H9 (cell line): ENCODE measurements around the gene CTRL. TPM values are rescaled to one million over a fixed set of nuclear protein-coding genes. Genes with fewer than 3 reads are reported as not detected.
"Not testable (repeated sequence)": the region's sequence is repeated elsewhere in the genome, so short reads cannot be mapped to it uniquely, and the experiment has no call there.

Source experiments
- DNase-seq: peaks from one replicate; pipeline ENCODE4 v3.0.0-alpha.2; 2017
- H2AFZ ChIP-seq: one replicate; pipeline ENCODE4 v1.6.1; 2013; ENCODE audit warnings: mild to moderate bottlenecking, low read length, control low read depth, moderate library complexity
- H2AK5ac ChIP-seq: 2 replicates; pipeline ENCODE4 v1.6.1; 2013; ENCODE audit warnings: low read length, control low read depth, mixed read lengths; ENCODE audit not compliant: insufficient read length
- H2BK120ac ChIP-seq: one replicate; pipeline ENCODE4 v1.6.1; 2013; ENCODE audit warnings: low read depth, mild to moderate bottlenecking, low read length, control low read depth, inconsistent platforms; ENCODE audit not compliant: poor library complexity, severe bottlenecking
- H2BK12ac ChIP-seq: 2 replicates; pipeline ENCODE4 v1.6.1; 2013; ENCODE audit warnings: low read length, control low read depth, mixed read lengths, low read depth; ENCODE audit not compliant: insufficient read length
- H2BK15ac ChIP-seq: 2 replicates; pipeline ENCODE4 v1.6.1; 2013; ENCODE audit warnings: low read depth, low read length, control low read depth
- H2BK20ac ChIP-seq: one replicate; pipeline ENCODE4 v1.6.1; 2013; ENCODE audit warnings: low read depth, mild to moderate bottlenecking, low read length, control low read depth, inconsistent platforms; ENCODE audit not compliant: poor library complexity, severe bottlenecking
- H2BK5ac ChIP-seq: 2 replicates; pipeline ENCODE4 v1.6.1; 2013; ENCODE audit warnings: low read length, control low read depth, mixed read lengths; ENCODE audit not compliant: insufficient read length
- H3K14ac ChIP-seq: 2 replicates; pipeline ENCODE4 v1.6.1; 2013; ENCODE audit warnings: low read length, control low read depth; ENCODE audit not compliant: insufficient read depth
- H3K18ac ChIP-seq: 2 replicates; pipeline ENCODE4 v1.6.1; 2013; ENCODE audit warnings: low read depth, mild to moderate bottlenecking, mixed read lengths, low read length, control low read depth; ENCODE audit not compliant: insufficient read length
- H3K23ac ChIP-seq: 2 replicates; pipeline ENCODE4 v1.6.1; 2013; ENCODE audit warnings: low read length, control low read depth, mixed read lengths, low read depth; ENCODE audit not compliant: insufficient read length
- H3K23me2 ChIP-seq: 2 replicates; pipeline ENCODE4 v1.6.1; 2013; ENCODE audit warnings: low read depth, mild to moderate bottlenecking, mixed read lengths, low read length, control low read depth; ENCODE audit not compliant: insufficient read length, poor library complexity, severe bottlenecking
- H3K27ac ChIP-seq: 2 replicates; pipeline ENCODE4 v1.5.1; 2013; ENCODE audit warnings: low read length, control low read depth, mixed read lengths, low read depth; ENCODE audit not compliant: insufficient read length
- H3K27me3 ChIP-seq: 2 replicates; pipeline ENCODE4 v1.6.1; 2013; ENCODE audit warnings: low read length, control low read depth, inconsistent platforms; ENCODE audit not compliant: insufficient read depth
- H3K4ac ChIP-seq: 2 replicates; pipeline ENCODE4 v1.6.1; 2013; ENCODE audit warnings: low read depth, mild to moderate bottlenecking, control low read depth, inconsistent platforms, low read length, moderate library complexity
- H3K4me1 ChIP-seq: 2 replicates; pipeline ENCODE4 v1.6.1; 2013; ENCODE audit warnings: low read length, control low read depth, inconsistent platforms; ENCODE audit not compliant: insufficient read depth
- H3K4me2 ChIP-seq: 2 replicates; pipeline ENCODE4 v1.6.1; 2013; ENCODE audit warnings: low read length, control low read depth, mixed read lengths; ENCODE audit not compliant: insufficient read length, insufficient read depth
- H3K56ac ChIP-seq: 2 replicates; pipeline ENCODE4 v1.6.1; 2013; ENCODE audit warnings: low read depth, mild to moderate bottlenecking, mixed read lengths, low read length, control low read depth; ENCODE audit not compliant: insufficient read length
- H3K79me1 ChIP-seq: 2 replicates; pipeline ENCODE4 v1.6.1; 2013; ENCODE audit warnings: low read depth, mild to moderate bottlenecking, moderate library complexity, low read length, control low read depth, inconsistent platforms; ENCODE audit not compliant: insufficient read depth, poor library complexity, severe bottlenecking
- H3K79me2 ChIP-seq: 2 replicates; pipeline ENCODE4 v1.6.1; 2013; ENCODE audit warnings: low read length, control low read depth, inconsistent platforms; ENCODE audit not compliant: insufficient read depth
- H3K9ac ChIP-seq: 2 replicates; pipeline ENCODE4 v1.6.1; 2013; ENCODE audit warnings: low read length, control low read depth, mixed read lengths; ENCODE audit not compliant: insufficient read length; ENCODE audit errors: extremely low read depth
- H3K9me3 ChIP-seq: one replicate; pipeline ENCODE4 v1.6.1; 2013; ENCODE audit warnings: low read depth, low read length, inconsistent platforms; ENCODE audit not compliant: control insufficient read depth
- H3T11ph ChIP-seq: one replicate; pipeline ENCODE4 v1.6.1; 2013; ENCODE audit warnings: mild to moderate bottlenecking, low read length, control low read depth, inconsistent platforms
- H4K20me1 ChIP-seq: one replicate; pipeline ENCODE4 v1.6.1; 2013; ENCODE audit not compliant: control insufficient read depth, insufficient read length, insufficient read depth
- H4K5ac ChIP-seq: 2 replicates; pipeline ENCODE4 v1.6.1; 2013; ENCODE audit warnings: low read depth, mild to moderate bottlenecking, mixed read lengths, low read length, control low read depth; ENCODE audit not compliant: insufficient read length
- H4K8ac ChIP-seq: replicated peaks from 2 replicates; pipeline ENCODE4 v1.6.1; 2013; ENCODE audit warnings: low read length, control low read depth, mixed read lengths, low read depth; ENCODE audit not compliant: insufficient read length
- H4K91ac ChIP-seq: 2 replicates; pipeline ENCODE4 v1.6.1; 2013; ENCODE audit warnings: low read depth, mild to moderate bottlenecking, moderate library complexity, mixed read lengths, low read length, control low read depth; ENCODE audit not compliant: insufficient read length
- H3K27ac Mint-ChIP-seq, 3 experiments: 2 replicates in 2 of 3; 3 replicates in 1 of 3; pipeline ENCODE4 v1.8.0; 2020 to 2021; ENCODE audit warnings: mixed read lengths in 3 of 3, mild to moderate bottlenecking in 1 of 3, moderate library complexity in 1 of 3
- H3K27me3 Mint-ChIP-seq: 2 replicates; pipeline ENCODE4 v1.8.0; 2021; ENCODE audit warnings: low read depth, mild to moderate bottlenecking, moderate library complexity, mixed read lengths
- H3K36me3 Mint-ChIP-seq, 3 experiments: 2 replicates in 2 of 3; 3 replicates in 1 of 3; pipeline ENCODE4 v1.8.0; 2020 to 2021; ENCODE audit warnings: low read depth in 3 of 3, mixed read lengths in 3 of 3; ENCODE audit not compliant: insufficient read depth in 1 of 3
- H3K4me1 Mint-ChIP-seq, 2 experiments: 2 replicates each; pipeline ENCODE4 v1.8.0; 2020; ENCODE audit warnings: mixed read lengths in 2 of 2
- H3K4me3 Mint-ChIP-seq, 2 experiments: 2 replicates in 1 of 2; 3 replicates in 1 of 2; pipeline ENCODE4 v1.8.0; 2020 to 2021; ENCODE audit warnings: mild to moderate bottlenecking in 2 of 2, mixed read lengths in 2 of 2, moderate library complexity in 1 of 2
- H3K9me3 Mint-ChIP-seq, 2 experiments: 2 replicates in 1 of 2; 3 replicates in 1 of 2; pipeline ENCODE4 v1.8.0; 2020; ENCODE audit warnings: mild to moderate bottlenecking in 2 of 2, mixed read lengths in 2 of 2, moderate library complexity in 1 of 2
- CTCF ChIP-seq: fragments of 200-600 bp; sonication (generic); conservative IDR thresholded peaks from 3 replicates; pipeline ENCODE4 v1.8.0; 2021; ENCODE audit warnings: antibody characterized with exemption, mild to moderate bottlenecking
- WGBS: extraction: QIAGEN DNeasy Blood & Tissue Kit; methylation state at CpG from one replicate; pipeline ENCODE4 v1.1.7; 2013; ENCODE audit warnings: missing lambda C conversion rate, low lambda C conversion rate, mixed read lengths; ENCODE audit not compliant: insufficient read length; ENCODE audit errors: extremely low coverage; 5-methylcytosine and 5-hydroxymethylcytosine counted together
- total RNA-seq: library from RNA; stranded (reverse); gene quantifications from 2 replicates; pipeline ENCODE4 v1.2.1, GENCODE V29; 2021

The CTRL gene
- total RNA-seq, 1 experiment from 2014 or later, result 2.7 TPM

GRCh38 chr16:67939507-67940445, 8.1 kb upstream of the CTRL start:
- Mint-ChIP-seq H3K9me3 (peaks cover 0 to 2% of the 10 kb centered on the region in 2 experiments; a peak in 2 of 5 replicates), H3K4me3 (no peak overlapping the region)

GRCh38 chr16:67937713-67938112, 6.1 kb upstream of the CTRL start:
- not testable (repeated sequence) for H3K9me3 ChIP-seq, H3K9me3 Mint-ChIP-seq, H2BK5ac ChIP-seq, H3K27ac ChIP-seq, H2BK120ac ChIP-seq, H2AFZ ChIP-seq, H3K23ac ChIP-seq, H2BK20ac ChIP-seq, H3K79me1 ChIP-seq, H2BK12ac ChIP-seq, H3K27ac Mint-ChIP-seq, H3K56ac ChIP-seq, H3K14ac ChIP-seq, H4K20me1 ChIP-seq, H3K4me2 ChIP-seq, H3K27me3 ChIP-seq, H3K18ac ChIP-seq, H3K4me1 ChIP-seq, H4K91ac ChIP-seq, H3K79me2 ChIP-seq, H4K8ac ChIP-seq, H2AK5ac ChIP-seq, DNase-seq, H2BK15ac ChIP-seq, H3K9ac ChIP-seq, H3K4ac ChIP-seq, H3T11ph ChIP-seq, H4K5ac ChIP-seq
- Mint-ChIP-seq H3K4me1 (peaks cover 25 to 26% of the 10 kb centered on the region in 2 experiments), H3K4me3 (peak overlapping the region in 1 of 2 experiments; percentile 100; a peak in 2 of 5 replicates), H3K27me3 (peaks cover 10% of the 10 kb centered on the region), H3K36me3 (peaks cover 0 to 31% (median 8%) of the 10 kb centered on the region in 3 experiments; a peak in 4 of 7 replicates)
- no CpG with 5 or more reads among the region's 5 CpGs for WGBS
- peaks cover 18% of the 10 kb centered on the region for H3K23me2 ChIP-seq

More at GRCh38 chr16:67939507-67940445, 8.1 kb upstream of the CTRL start:
- Histone ChIP-seq H3K56ac (no peak overlapping the region), H3K4me2 (no peak overlapping the region), H3K27me3 (no peaks in the 10 kb centered on the region), H2BK120ac (no peak overlapping the region), H3K18ac (no peak overlapping the region), H4K91ac (no peak overlapping the region), H3K23me2 (peaks cover 15% of the 10 kb centered on the region), H2BK15ac (no peak overlapping the region), H3K79me2 (no peaks in the 10 kb centered on the region), H2AK5ac (no peak overlapping the region), H3T11ph (no peak overlapping the region), H3K79me1 (no peaks in the 10 kb centered on the region), H3K4ac (no peak overlapping the region), H4K5ac (no peak overlapping the region), H4K20me1 (no peaks in the 10 kb centered on the region), H2AFZ (no peak overlapping the region), H2BK20ac (no peak overlapping the region), H2BK12ac (no peak overlapping the region), H3K14ac (no peak overlapping the region), H3K9ac (no peak overlapping the region), H4K8ac (no peak overlapping the region), H3K4me1 (0 out of 2 replicates have a peak, but pooled peaks cover 3% of the 10 kb centered on the region), H2BK5ac (no peak overlapping the region), H3K9me3 (no peaks in the 10 kb centered on the region), H3K27ac (no peak overlapping the region), H3K23ac (no peak overlapping the region)
- Mint-ChIP-seq H3K36me3 (peaks cover 0 to 26% (median 1%) of the 10 kb centered on the region in 3 experiments; a peak in 4 of 7 replicates), H3K4me1 (peaks cover 14 to 28% of the 10 kb centered on the region in 2 experiments), H3K27me3 (peaks cover 4% of the 10 kb centered on the region), H3K27ac (no peak overlapping the region; a peak in 1 of 7 replicates)
- DNase-seq, result no peak
- no CpG with 5 or more reads among the region's 33 CpGs for WGBS
- TF ChIP-seq CTCF, result no peak
